Measurements from ENCODE around the gene CAMK2G.

The CAMK2G gene

DNA sequence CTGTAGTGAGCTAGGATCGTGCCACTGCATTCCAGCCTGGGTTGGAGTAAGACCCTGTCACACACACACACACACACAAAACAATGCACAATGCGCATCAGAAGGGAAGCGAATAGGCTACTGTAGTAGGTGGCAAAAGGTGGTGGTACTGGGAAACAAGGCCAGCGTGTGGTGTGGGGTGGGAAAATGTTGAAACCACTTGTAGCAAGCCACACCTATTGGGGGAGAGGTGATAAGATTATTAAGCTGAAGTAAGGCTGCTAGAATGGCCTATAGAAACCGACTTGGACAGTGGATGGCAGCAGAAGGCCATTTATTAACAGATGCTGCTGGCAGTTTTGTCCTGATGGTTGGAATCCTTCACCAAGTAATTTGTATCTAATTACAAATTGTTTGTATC lies 99.7 kb downstream of the CAMK2G start:
- Mint-ChIP-seq H3K9me3 (no peaks in the 10 kb centered on the region), H3K4me1 (ENCODE audit: low read depth) (peaks cover 50% of the 10 kb centered on the region), H3K27ac (peak overlapping the region; percentile 73), H3K27me3 (no peaks in the 10 kb centered on the region), H3K36me3 (ENCODE audit: low read depth) (peaks cover 90% of the 10 kb centered on the region), H3K4me3 (peak overlapping the region; percentile 96)
- DNase-seq: no peak

DNA sequence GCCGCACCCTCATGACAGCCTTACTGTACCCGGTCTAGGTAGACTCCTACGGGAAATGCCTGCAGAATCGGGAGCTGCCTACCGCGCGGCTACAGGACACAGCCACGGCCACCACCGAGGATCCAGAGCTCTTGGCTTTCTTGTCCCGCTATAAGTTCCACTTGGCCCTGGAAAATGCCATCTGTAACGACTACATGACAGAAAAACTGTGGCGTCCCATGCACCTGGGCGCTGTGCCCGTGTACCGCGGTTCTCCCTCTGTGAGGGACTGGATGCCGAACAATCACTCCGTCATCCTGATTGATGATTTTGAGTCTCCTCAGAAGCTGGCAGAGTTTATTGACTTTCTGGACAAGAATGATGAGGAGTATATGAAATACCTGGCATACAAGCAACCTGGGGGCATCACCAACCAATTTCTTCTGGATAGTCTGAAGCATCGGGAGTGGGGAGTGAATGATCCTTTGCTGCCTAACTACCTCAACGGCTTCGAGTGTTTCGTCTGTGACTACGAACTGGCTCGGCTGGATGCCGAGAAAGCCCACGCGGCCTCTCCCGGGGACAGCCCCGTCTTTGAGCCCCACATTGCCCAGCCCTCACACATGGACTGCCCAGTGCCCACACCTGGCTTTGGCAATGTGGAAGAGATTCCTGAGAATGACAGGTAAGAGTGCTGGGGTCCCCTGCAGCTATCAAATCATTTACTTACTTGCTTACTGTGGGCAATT lies 101.0 kb downstream of the CAMK2G start:
- DNase-seq: no peak
- Mint-ChIP-seq H3K27ac (peak overlapping the region; percentile 97), H3K27me3 (no peaks in the 10 kb centered on the region), H3K4me3 (peak overlapping the region; percentile 96), H3K4me1 (ENCODE audit: low read depth) (peaks cover 55% of the 10 kb centered on the region), H3K36me3 (ENCODE audit: low read depth) (peaks cover 90% of the 10 kb centered on the region), H3K9me3 (no peaks in the 10 kb centered on the region)

DNA sequence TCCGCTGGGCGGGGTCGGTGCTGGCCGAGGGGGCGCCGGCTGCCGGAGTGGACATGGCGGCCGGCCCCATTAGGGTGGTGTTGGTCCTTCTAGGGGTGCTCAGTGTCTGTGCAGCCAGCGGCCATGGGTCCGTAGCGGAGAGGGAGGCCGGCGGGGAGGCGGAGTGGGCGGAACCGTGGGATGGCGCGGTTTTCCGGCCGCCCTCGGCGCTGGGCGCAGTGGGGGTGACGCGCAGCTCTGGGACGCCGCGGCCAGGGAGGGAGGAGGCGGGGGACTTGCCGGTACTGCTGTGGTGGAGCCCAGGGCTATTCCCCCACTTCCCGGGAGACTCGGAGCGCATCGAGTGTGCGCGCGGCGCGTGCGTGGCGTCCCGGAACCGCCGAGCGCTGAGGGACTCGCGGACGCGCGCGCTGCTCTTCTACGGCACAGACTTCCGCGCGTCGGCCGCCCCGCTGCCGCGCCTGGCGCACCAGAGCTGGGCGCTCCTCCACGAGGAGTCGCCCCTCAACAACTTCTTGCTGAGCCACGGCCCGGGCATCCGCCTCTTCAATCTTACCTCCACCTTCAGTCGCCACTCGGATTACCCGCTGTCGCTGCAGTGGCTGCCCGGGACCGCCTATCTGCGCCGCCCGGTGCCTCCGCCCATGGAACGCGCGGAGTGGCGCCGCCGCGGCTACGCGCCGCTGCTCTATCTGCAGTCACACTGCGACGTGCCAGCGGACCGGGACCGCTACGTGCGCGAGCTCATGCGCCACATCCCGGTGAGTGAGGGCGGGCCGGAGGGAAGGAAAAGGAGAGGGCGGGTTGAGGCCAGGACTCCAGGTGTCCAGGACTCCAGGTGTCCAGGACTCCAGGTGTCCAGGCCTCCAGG lies 101.8 kb downstream of the CAMK2G start:
- Mint-ChIP-seq H3K36me3 (ENCODE audit: low read depth) (peaks cover 92% of the 10 kb centered on the region), H3K9me3 (no peaks in the 10 kb centered on the region), H3K27me3 (no peaks in the 10 kb centered on the region), H3K27ac (peak overlapping the region; percentile 97), H3K4me1 (ENCODE audit: low read depth) (peaks cover 56% of the 10 kb centered on the region), H3K4me3 (peak overlapping the region; percentile 96)
- peak; percentile 86 for DNase-seq

DNA sequence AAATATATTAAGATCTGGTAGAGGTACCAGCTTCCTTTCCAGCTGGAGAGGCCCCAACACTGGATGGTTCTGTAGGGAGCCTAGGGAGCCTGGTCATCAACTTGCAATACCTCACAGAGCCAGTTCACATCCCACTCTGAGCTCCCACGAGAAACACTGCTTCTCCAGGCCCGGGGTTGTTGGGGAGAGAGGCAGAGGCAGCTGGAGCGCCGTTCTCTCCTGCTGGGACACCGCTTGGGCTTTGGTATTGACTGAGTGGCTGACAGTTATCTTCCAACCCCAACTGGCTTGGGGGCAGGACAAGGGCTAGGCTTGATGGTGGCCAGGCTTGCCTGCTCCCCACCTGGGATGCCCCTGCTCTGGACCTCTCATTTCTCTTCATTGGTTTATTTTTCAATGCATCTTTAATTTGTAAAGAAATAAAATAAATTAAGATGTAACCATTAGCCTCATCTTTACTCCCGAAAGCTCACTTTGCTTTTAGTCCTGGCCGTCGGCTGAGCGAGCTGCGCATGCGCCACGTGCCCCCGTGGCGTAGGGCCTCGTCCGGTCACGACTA lies 102.6 kb downstream of the CAMK2G start:
- Mint-ChIP-seq H3K9me3 (no peaks in the 10 kb centered on the region), H3K4me1 (ENCODE audit: low read depth) (peaks cover 52% of the 10 kb centered on the region), H3K27me3 (no peaks in the 10 kb centered on the region), H3K36me3 (ENCODE audit: low read depth) (peaks cover 91% of the 10 kb centered on the region), H3K27ac (peak overlapping the region; percentile 97), H3K4me3 (peak overlapping the region; percentile 96)
- DNase-seq: no peak

DNA sequence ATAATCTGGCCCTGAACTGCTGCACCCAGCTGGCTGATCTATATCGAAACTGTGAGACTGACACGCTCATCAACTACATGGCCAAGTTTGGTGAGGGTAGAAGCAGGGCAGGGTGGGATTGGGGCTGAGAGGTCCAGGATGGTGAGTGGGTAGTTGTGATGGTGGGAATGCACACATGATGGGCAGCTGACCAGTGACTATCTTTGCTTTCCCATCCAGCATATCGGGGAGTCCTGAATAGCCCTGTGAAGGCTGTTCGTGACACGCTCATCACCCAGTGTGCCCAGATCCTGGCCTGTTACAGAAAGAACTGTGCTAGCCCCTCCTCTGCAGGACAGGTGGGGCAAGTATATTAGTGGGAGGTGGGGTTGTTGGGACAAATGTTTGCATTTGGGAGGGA lies 105.0 kb downstream of the CAMK2G start:
- Mint-ChIP-seq H3K27ac (peak overlapping the region; percentile 78), H3K36me3 (ENCODE audit: low read depth) (peaks cover 96% of the 10 kb centered on the region)

DNA sequence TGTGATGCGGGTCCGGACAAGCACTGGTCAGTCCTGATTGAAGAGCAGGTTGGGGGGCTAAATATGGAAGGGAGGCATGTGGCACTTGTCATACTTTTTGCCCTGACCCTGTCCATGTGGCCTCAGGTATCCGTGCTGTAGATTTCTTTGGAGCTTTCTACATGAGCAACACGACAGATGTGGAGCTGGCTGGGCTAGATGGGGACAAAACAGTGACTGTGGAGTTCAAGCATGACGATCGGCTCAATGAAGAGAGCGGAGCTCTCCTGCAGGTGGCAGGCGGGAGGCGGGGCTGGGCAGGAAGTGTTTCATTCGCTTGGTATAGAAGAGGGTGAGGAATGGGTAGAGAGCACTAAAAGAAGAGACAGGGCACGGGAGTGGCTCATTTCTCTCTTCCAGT lies 105.5 kb downstream of the CAMK2G start:
- peaks cover 36% of the 10 kb centered on the region for H3K4me1 Mint-ChIP-seq (ENCODE audit: low read depth)
- peak overlapping the region; percentile 78 for H3K27ac Mint-ChIP-seq
- H3K27me3 Mint-ChIP-seq: no peaks in the 10 kb centered on the region
- peak; percentile 67 for DNase-seq
- H3K4me3 Mint-ChIP-seq: no peak overlapping the region
- peaks cover 96% of the 10 kb centered on the region for H3K36me3 Mint-ChIP-seq (ENCODE audit: low read depth)
- H3K9me3 Mint-ChIP-seq: no peaks in the 10 kb centered on the region

More for the DNA sequence above, 105.0 kb downstream of the CAMK2G start:
- Mint-ChIP-seq H3K4me1 (ENCODE audit: low read depth) (peaks cover 39% of the 10 kb centered on the region), H3K4me3 (no peak overlapping the region), H3K9me3 (no peaks in the 10 kb centered on the region), H3K27me3 (no peaks in the 10 kb centered on the region)
- DNase-seq: no peak

DNA sequence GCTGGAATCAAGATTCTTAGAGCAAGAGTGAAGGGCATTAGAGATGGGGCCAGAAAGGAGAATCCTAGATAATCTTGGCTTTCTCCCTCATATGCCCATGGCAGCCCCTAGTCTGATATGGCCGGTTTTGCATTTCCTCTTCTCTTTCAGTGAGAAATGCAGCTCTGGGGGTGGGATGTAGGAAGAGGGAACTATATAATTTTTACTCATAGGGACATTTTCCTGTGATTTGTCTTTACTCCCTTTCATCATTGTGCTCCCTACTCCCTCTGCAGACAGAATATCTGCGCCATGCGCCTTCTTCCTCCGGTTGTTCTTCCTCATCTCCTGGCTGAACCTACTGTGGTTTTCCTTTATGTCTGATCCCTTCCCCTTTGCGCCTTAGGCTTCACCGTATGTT lies 109.3 kb downstream of the CAMK2G start:
- H3K9me3 Mint-ChIP-seq: no peaks in the 10 kb centered on the region
- H3K27ac Mint-ChIP-seq: peak overlapping the region; percentile 42
- no peak for DNase-seq
- H3K36me3 Mint-ChIP-seq (ENCODE audit: low read depth): peaks cover 98% of the 10 kb centered on the region
- H3K27me3 Mint-ChIP-seq: no peaks in the 10 kb centered on the region
- peaks cover 46% of the 10 kb centered on the region for H3K4me1 Mint-ChIP-seq (ENCODE audit: low read depth)
- H3K4me3 Mint-ChIP-seq: no peak overlapping the region

DNA sequence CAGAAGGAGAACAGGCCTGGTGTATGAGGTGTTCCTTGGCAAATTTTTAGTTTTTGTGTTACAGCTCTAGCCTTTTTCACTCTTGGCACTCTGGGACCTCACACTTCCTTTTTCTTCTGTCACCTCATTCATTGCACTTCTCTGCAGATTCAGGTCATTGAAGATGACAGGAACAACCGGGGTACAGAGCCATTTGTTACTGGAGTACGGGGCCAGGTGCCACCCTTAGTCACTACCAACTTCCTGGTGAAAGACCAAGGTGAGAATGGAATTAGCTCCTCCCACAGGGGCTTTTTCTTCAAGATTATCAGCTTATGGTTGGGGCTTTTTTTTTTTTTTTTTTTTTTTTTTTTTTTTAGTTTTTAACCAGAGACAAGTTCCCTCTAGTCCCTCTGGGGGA lies 111.0 kb downstream of the CAMK2G start:
- H3K4me1 Mint-ChIP-seq (ENCODE audit: low read depth): peaks cover 53% of the 10 kb centered on the region
- peak overlapping the region; percentile 86 for H3K27ac Mint-ChIP-seq
- peaks cover 98% of the 10 kb centered on the region for H3K36me3 Mint-ChIP-seq (ENCODE audit: low read depth)
- DNase-seq: no peak
- no peak overlapping the region for H3K4me3 Mint-ChIP-seq
- H3K27me3 Mint-ChIP-seq: no peaks in the 10 kb centered on the region
- H3K9me3 Mint-ChIP-seq: no peaks in the 10 kb centered on the region

DNA sequence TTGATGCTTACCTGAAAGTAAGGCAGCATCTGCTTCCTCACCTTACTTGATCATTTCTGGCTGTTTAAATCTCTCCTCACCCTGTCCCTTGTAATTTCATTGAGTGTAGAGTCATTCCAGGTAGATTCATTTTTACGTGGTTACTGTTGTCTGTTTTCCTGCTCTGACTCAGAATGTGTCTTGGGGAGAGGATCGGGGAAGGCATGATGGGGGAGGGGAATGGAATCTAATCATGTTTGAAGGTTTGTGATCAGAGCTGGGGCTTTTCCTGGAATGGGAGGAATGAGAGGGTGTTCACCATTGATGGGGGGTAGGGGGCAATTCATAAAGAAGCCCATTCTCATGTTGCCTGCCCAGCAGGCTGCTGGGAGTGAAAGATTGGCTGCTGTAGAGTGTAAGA lies 111.4 kb downstream of the CAMK2G start:
- no peak for DNase-seq
- H3K9me3 Mint-ChIP-seq: no peaks in the 10 kb centered on the region
- peaks cover 97% of the 10 kb centered on the region for H3K36me3 Mint-ChIP-seq (ENCODE audit: low read depth)
- peaks cover 56% of the 10 kb centered on the region for H3K4me1 Mint-ChIP-seq (ENCODE audit: low read depth)
- H3K27me3 Mint-ChIP-seq: no peaks in the 10 kb centered on the region
- H3K27ac Mint-ChIP-seq: peak overlapping the region; percentile 86
- H3K4me3 Mint-ChIP-seq: peak overlapping the region; percentile 1
